ENCODE measurements around the gene CIDEC. TPM values are rescaled to one million over a fixed set of nuclear protein-coding genes. Genes with fewer than 3 reads are reported as not detected.

The CIDEC gene
- total and polyA plus RNA-seq, 9 of the 15 experiments (the other 6 are each of a cell fraction or from before 2014, with no cell fraction given): not detected

DNA sequence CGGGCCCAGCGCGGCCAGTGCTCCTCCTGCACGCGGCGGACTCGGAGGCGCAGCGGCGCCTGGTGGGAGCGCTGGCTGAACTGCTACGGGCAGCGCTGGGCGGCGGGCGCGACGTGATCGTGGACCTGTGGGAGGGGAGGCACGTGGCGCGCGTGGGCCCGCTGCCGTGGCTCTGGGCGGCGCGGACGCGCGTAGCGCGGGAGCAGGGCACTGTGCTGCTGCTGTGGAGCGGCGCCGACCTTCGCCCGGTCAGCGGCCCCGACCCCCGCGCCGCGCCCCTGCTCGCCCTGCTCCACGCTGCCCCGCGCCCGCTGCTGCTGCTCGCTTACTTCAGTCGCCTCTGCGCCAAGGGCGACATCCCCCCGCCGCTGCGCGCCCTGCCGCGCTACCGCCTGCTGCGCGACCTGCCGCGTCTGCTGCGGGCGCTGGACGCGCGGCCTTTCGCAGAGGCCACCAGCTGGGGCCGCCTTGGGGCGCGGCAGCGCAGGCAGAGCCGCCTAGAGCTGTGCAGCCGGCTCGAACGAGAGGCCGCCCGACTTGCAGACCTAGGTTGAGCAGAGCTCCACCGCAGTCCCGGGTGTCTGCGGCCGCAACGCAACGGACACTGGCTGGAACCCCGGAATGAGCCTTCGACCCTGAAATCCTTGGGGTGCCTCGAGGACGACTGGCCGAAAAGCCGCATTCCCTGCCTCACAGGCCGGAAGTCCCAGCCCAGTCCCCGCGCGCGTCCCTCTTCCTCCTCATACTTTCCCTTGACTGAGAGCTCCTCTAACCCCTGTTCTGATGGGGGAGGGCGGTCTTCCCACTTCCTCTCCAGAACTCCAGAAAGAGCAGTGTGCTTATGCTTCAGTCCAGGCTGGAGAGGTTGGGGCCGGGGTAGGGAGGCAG lies 35.4 kb upstream of the CIDEC start:
- no TSS peak for BruUV-seq (replicated peaks)
- Histone ChIP-seq H3K27ac (ENCODE audit: extremely low read depth, low read depth, low read length) (peak overlapping the region; percentile 36; the same call in 2 of the 3 replicates), H3K9me3 (replicated peaks; ENCODE audit: control insufficient read depth, insufficient read depth, low read depth, low read length) (no peaks in the 10 kb centered on the region), H3K4me3 (no peak overlapping the region), H3K4me1 (replicated peaks in 1 of 2; ENCODE audit: control insufficient read depth in 2 of 2, insufficient read depth in 2 of 2, low read length in 2 of 2) (peaks cover 30 to 49% of the 10 kb centered on the region in 2 experiments), H3K9me1 (ENCODE audit: control insufficient read depth, insufficient read depth, low read length) (peaks cover 3% of the 10 kb centered on the region), H3K4me2 (ENCODE audit: insufficient read depth, low read length) (peak overlapping the region; percentile 39; the same call in 1 of the 2 replicates), H4K20me1 (replicated peaks; ENCODE audit: control insufficient read depth, insufficient read depth, low read length) (no peaks in the 10 kb centered on the region), H3K36me3 (ENCODE audit: control insufficient read depth, insufficient read depth, low read length) (no peaks in the 10 kb centered on the region), H3K9ac (ENCODE audit: insufficient read depth in 1 of 2, low read depth in 2 of 2, low read length in 2 of 2) (peak overlapping the region; percentile 31 to 76; a peak in 3 of 4 replicates), H2AFZ (ENCODE audit: low read depth, low read length) (peak overlapping the region; percentile 75), H3K79me2 (ENCODE audit: control insufficient read depth, insufficient read depth, low read length) (no peaks in the 10 kb centered on the region), H3K27me3 (ENCODE audit: control insufficient read depth in 2 of 2, insufficient read depth in 2 of 2, low read length in 2 of 2) (no peaks in the 10 kb centered on the region)
- ChIA-PET POLR2A (interaction anchor here (0.5 to 1.9 kb wide), 7 partner anchors 8 to 99 kb away, joined by 3 to 6 read pairs (median 4); no protein-coding TSS in a partner anchor), CTCF (ENCODE audit: low intra/inter-chr PET ratio) (no interaction called here)
- WGBS (ENCODE audit: insufficient coverage, low coverage, missing lambda C conversion rate): 78% methylated on average over 53 of the region's 99 CpGs
- DNase-seq (ENCODE audit: extremely low read depth in 1 of 4, low spot score in 3 of 4) (no peak), FAIRE-seq (no peak), ATAC-seq (no peak)
- intact Hi-C loops (cut with micrococcal nuclease): loop anchor here (5.0 kb wide), 1 partner anchor 53 kb away; no protein-coding TSS in a partner anchor
- in situ Hi-C loops (cut with MboI): no loop called here
- TF ChIP-seq SP2 (IDR thresholded peaks at IDR 0.05; ENCODE audit: extremely low read depth, low read depth, low read length, poor library complexity, severe bottlenecking) (no peak), DIDO1 (tag; IDR thresholded peaks at IDR 0.05; ENCODE audit: low read depth) (no peak), HNRNPL (IDR thresholded peaks at IDR 0.05; ENCODE audit: low read depth, low read length) (no peak), ZNF133 (CRISPR knock-in tag; IDR thresholded peaks at IDR 0.05) (no peak), FOXP1 (CRISPR knock-in tag; IDR thresholded peaks at IDR 0.05) (no peak), ZNF165 (CRISPR knock-in tag; IDR thresholded peaks at IDR 0.05; ENCODE audit: borderline replicate concordance) (no peak), ZNF140 (CRISPR knock-in tag; IDR thresholded peaks at IDR 0.05) (no peak), ZNF445 (CRISPR knock-in tag; IDR thresholded peaks at IDR 0.05; ENCODE audit: low read depth) (no peak), KDM1A (IDR thresholded peaks at IDR 0.05) (no peak), SPI1 (IDR thresholded peaks at IDR 0.05; ENCODE audit: borderline replicate concordance, low read depth, low read length) (peak; percentile 53; the same call in 1 of the 2 replicates), POLR2G (IDR thresholded peaks at IDR 0.05; ENCODE audit: low read depth, low read length) (peak; percentile 67), CBX8 (IDR thresholded peaks at IDR 0.05; ENCODE audit: borderline replicate concordance, extremely low read depth, low read depth, low read length, poor library complexity, severe bottlenecking) (no peak), ZC3H4 (CRISPR knock-in tag; IDR thresholded peaks at IDR 0.05; ENCODE audit: borderline replicate concordance) (no peak)
- TF ChIP-seq, protein P1, sequence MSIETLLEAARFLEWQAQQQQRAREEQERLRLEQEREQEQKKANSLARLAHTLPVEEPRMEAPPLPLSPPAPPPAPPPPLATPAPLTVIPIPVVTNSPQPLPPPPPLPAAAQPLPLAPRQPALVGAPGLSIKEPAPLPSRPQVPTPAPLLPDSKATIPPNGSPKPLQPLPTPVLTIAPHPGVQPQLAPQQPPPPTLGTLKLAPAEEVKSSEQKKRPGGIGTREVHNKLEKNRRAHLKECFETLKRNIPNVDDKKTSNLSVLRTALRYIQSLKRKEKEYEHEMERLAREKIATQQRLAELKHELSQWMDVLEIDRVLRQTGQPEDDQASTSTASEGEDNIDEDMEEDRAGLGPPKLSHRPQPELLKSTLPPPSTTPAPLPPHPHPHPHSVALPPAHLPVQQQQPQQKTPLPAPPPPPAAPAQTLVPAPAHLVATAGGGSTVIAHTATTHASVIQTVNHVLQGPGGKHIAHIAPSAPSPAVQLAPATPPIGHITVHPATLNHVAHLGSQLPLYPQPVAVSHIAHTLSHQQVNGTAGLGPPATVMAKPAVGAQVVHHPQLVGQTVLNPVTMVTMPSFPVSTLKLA (conservative IDR thresholded peaks at IDR 0.05): no peak
- TF ChIP-seq, protein P2, sequence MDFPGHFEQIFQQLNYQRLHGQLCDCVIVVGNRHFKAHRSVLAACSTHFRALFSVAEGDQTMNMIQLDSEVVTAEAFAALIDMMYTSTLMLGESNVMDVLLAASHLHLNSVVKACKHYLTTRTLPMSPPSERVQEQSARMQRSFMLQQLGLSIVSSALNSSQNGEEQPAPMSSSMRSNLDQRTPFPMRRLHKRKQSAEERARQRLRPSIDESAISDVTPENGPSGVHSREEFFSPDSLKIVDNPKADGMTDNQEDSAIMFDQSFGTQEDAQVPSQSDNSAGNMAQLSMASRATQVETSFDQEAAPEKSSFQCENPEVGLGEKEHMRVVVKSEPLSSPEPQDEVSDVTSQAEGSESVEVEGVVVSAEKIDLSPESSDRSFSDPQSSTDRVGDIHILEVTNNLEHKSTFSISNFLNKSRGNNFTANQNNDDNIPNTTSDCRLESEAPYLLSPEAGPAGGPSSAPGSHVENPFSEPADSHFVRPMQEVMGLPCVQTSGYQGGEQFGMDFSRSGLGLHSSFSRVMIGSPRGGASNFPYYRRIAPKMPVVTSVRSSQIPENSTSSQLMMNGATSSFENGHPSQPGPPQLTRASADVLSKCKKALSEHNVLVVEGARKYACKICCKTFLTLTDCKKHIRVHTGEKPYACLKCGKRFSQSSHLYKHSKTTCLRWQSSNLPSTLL (IDR thresholded peaks at IDR 0.05): no peak
- TF ChIP-seq, protein P3, sequence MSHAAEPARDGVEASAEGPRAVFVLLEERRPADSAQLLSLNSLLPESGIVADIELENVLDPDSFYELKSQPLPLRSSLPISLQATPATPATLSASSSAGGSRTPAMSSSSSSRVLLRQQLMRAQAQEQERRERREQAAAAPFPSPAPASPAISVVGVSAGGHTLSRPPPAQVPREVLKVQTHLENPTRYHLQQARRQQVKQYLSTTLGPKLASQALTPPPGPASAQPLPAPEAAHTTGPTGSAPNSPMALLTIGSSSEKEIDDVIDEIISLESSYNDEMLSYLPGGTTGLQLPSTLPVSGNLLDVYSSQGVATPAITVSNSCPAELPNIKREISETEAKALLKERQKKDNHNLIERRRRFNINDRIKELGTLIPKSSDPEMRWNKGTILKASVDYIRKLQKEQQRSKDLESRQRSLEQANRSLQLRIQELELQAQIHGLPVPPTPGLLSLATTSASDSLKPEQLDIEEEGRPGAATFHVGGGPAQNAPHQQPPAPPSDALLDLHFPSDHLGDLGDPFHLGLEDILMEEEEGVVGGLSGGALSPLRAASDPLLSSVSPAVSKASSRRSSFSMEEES (CRISPR knock-in tag; IDR thresholded peaks at IDR 0.05): no peak
